Activated CD4-positive, alpha-beta T cell treated with anti-CD3 and anti-CD28 coated beads, Interleukin-2, amount 50 U/mL, for 1 hour (primary cell): ENCODE measurements around the gene TMEM201.

Experiments used
- DNase-seq: peaks from one replicate; pipeline ENCODE4 v3.0.0-alpha.2; 2020

The TMEM201 gene

DNA sequence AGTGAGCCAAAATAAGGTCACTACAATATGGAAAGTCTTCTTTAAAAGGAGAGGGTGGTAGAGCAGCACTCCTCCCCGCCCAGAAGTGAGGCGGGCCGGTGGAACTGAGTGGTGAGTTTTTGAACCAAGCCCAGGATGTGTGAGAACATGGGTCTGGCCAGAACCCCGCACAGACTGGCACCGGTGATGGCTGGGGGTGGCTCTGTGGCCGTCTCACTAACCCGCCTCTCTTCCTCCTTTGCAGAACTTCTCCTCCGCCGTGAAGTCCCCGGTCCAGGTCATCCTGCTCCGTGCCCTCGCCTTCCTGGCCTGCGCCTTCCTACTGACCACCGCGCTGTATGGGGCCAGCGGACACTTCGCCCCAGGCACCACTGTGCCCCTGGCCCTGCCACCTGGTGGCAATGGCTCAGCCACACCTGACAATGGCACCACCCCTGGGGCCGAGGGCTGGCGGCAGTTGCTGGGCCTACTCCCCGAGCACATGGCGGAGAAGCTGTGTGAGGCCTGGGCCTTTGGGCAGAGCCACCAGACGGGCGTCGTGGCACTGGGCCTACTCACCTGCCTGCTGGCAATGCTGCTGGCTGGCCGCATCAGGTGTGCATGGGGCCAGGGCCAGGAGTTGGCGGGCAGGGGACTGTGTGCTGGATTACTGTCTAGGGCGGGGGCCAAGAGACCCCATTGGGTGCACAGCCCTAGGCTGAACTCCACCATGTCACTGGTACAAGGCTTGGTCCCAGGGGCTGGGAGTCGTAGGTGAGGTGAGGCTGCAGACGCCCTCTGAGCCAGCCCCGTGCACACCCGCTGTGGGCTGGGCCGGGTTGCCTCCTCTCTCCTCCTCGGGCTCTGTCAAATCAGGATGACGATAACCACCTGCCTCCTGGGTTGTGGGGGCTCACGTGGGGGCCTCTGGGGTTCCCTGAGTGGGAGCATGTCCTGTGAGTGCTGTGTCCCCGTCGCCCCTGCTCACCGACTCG, 12.4 kb downstream of the TMEM201 start:
- no peak for DNase-seq

DNA sequence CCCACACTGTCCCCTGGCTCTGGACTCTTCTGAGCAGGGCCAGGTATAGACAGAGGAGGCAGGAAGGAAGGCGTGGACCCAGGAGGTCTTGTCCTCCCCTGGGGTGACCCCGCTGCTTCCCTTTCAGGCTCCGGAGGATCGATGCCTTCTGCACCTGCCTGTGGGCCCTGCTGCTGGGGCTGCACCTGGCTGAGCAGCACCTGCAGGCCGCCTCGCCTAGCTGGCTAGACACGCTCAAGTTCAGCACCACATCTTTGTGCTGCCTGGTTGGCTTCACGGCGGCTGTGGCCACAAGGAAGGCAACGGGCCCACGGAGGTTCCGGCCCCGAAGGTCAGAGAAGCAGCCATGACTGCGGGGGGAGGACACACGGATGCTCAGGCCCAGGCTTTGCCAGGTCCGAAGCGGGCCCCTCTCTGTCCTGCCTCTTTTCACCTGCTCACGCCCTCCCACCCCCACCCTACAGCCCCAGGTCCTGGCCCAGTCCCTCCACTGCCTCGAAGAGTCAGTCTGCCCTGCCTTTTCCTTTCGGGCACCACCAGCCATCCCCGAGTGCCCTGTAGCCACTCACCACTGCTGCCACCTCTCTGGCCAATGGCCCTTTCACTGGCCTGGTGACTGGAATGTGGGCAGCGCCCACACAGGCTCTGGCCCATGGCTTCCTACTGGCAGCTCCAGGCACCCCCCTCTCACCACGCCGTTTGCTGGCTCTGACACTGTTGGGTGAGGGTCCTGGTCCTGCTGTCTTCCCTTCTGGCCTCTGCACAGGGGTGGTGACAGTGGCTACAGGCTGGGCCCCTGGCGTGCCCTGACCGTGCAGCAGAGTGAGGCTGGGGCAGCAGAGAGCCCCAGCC, 13.5 kb downstream of the TMEM201 start:
- no peak for DNase-seq

DNA sequence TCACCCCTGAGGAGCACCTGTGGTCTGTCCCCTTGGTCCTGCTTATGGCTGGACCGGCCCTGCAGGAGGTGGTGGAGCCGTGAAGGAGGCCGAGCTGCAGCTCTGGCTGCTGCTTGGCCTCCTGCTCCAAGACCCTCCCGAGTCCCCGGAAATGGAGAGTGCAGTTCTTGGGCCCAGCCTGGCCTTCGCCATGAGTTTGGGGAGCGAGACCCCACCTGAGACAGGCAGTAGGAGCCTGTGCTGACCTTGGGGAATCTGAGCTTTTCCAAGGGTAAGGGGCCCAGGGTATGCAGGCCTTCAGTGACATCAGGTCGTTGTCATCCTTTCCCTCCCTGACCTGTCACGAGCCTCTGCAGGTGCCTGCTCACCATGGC, 14.1 kb downstream of the TMEM201 start:
- DNase-seq: no peak

DNA sequence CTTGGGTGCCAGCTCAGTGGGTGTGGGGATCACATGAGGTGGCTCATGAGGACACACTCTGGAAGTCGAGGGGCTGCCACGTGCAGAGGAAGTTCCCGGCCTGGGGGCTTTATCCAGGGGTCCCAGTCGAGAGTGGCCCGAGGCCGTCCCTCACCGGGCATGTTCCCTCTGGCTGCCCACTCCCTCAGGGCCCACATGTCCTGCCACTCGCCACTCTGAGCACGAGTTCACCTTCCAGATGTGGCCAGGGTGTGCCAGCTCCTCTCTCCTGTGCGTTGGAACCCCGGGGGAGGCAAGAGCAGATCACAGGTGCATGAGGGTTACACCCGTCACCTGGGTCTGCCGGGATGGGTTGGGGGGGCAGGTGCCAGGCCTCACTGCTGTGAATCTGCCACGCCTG, 14.6 kb downstream of the TMEM201 start:
- DNase-seq: no peak

DNA sequence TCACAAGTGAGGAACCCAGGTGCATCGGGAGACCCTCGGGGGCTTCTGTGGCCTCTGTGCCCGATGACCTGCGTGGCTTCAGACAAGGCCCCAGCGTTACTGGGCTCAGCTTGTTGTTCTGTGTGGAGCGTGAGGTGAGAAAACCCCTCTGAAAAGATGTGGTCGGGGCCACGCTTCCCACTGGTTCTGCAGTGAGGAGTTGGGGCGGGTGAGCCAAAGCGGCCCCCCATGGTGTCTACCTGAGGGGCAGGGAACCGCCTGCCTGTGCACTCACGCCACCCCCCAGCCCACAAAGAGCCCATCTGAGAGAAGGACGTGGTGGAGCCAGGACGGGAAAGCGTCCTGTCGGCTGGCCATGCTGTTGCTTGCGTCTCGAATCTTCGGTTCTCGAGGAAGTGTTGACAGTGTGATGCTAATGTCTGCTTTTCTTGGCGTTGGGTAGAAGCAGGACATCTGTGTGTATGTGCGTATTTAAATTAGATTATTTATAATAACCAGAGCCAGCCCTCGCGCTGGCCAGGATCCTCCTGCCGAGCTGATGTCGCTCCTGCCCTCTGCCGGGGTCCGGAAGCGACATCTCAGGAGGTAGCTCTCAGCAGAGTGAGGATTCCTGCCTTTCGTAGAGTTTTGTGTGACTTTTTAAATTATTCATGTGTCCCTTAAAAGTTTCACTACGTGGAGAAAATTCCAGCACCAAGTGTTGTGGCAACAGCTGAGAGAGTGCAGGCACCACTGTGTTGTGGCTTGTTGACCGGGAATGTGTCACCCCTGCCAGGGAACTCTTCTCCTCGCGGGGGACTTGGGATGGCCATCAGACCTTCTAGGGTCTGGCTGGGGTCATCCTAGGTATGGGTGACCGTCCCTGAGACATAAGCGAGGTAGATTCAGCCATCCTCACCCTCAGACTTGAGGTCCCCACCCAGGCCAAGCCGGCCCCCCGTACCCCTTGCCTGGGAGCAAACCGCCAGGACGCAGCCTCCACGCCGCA, 15.3 kb downstream of the TMEM201 start:
- DNase-seq: no peak

DNA sequence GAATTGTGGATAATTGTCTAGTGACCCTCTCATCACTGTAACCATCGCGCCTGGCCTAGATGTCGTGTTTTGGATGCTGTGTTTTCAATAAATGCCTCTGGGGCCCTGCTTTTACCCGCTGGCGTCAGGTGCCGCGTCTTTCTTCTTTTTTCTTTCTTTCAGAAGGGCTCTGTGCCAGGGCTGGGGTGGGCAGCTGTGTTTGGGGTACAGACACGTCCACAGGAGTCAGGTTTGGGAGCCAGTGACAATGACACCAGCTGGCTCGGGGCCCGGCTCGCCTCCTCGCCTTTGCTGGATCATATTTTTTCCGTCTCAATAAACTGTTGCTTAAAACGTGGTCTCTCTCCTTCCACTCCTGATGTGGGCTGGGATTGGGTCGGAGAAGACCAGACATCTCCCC, 16.1 kb downstream of the TMEM201 start:
- no peak for DNase-seq

DNA sequence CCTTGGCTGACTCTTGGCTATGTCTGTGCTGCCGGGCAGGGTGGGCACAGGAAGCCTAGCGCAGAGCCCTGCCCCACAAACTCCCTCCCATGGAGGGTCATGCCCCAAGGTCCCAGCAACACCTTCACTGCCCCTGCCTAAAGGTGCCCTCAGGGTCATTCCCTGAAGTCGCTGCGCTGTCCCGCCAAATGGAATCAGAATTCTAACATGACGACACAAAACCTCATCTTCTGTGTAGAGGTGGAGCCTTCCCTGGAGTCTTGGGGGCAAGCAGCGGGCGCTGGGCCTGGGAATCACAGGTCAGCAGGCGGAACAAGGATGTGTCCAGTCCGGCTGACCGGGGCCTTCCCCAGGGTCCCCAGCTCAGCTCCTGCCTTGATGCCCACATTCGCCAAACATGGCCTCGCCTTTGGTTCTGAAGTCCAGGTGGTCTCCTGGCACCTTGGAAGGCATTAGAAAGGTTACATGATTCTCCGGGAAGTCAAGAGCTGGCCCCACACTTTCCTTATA, 17.3 kb downstream of the TMEM201 start:
- DNase-seq: no peak

DNA sequence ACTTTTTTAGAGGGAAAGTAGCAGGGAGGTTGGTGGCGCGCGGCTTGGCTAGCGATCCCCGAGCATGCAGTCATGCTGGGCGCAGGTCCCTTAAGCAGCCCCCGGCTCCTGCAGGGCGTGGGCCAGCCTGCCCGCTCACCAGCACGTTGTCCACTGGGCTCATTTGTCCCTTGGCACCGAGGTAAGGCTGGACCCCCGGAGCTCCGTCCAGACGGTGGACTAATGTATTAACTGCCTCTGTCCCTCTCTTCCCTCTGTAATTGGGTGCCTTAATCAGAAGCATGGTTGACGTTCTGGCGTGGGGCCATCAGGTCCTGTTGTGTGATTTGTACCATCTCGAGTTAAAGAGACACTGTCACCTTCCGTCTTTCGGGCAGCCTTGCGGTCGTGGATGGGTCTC, 17.7 kb downstream of the TMEM201 start:
- DNase-seq: no peak

DNA sequence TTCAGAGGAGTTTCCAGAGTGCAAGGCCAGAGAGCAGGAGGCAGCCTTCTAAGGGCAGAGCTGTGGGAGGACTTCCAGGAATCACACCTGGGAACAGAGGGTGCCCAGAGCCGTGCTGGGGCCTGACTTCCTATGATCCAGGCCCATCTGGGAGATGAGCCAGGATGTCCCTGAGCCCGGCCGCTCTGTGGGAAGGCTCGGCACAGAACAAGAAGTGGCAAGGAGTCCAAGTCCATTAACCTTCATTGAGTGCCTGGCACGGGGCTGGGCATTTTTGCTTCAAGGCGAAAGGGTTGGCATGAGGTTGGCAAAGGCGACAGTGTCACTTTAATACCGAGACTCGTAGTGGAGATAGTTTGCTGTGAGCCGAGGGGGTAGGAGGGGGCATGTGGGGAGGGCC, 18.2 kb downstream of the TMEM201 start:
- DNase-seq: no peak

DNA sequence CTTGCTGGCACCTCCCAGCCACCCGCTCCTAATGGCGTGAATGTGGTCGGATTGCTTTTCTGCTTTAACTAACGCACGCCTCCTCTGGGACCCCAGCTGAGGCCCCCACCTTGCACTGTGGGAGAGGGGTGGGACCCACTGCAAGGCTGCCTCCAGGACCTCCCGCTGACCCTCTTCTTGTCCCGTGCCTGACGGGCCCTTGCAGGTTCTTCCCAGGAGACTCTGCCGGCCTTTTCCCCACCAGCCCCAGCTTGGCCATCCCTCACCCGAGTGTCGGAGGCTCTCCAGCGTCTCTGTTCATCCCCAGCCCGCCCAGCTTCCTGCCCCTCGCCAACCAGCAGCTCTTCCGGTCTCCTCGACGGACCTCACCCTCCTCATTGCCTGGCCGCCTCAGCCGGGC, 18.6 kb downstream of the TMEM201 start:
- DNase-seq: no peak

DNA sequence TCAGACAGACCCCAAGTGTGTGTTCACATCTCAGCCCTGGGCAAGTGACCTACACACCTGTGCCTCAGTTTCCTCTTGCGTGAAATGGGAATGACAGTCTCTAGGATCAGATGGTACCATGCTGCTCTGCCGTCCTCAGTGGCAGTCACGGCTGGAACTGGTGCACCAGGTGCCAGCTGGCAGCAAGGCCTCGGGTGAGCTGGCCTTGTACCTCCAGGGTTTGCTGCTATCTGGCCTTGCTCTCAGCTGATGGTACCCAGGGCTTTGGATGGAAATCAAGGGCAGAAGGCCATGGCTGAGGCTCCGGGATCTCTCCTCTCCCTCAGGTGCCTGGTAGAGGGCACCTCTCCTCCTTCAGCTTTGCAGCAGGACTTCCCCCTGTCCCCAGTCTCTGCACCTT, 21.3 kb downstream of the TMEM201 start:
- DNase-seq: no peak

DNA sequence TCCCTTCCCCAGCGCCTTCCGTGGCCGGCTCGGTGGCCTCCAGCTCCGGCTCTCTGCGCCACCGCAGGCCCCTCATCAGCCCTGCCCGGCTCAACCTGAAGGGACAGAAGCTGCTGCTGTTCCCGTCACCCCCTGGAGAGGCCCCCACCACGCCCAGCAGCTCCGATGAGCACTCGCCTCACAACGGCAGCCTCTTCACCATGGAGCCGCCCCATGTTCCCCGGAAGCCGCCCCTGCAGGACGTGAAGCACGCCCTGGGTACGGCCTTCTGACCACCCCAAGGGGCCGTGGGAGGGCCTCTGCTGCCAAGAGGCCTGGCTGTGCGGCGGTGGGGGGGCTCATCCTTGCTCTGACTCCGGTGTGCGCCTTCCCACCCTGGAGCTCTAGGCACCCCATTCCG, 21.8 kb downstream of the TMEM201 start:
- no peak for DNase-seq

DNA sequence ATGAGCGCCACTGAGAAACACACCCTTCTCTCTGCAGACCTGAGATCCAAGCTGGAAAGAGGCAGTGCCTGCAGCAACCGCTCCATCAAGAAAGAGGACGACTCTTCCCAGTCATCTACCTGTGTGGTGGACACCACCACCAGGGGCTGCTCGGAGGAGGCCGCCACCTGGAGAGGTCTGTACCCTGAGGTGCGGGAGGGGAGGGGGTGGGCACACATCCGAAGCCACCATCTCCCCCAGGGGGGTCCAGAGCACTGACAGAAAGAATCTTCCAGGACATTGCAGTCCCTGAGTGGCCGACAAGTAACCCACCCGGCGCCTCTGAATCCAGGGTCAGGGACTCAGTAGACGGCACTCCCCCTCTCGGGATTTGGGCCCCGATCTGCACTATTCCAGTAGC, 23.0 kb downstream of the TMEM201 start:
- DNase-seq: no peak

DNA sequence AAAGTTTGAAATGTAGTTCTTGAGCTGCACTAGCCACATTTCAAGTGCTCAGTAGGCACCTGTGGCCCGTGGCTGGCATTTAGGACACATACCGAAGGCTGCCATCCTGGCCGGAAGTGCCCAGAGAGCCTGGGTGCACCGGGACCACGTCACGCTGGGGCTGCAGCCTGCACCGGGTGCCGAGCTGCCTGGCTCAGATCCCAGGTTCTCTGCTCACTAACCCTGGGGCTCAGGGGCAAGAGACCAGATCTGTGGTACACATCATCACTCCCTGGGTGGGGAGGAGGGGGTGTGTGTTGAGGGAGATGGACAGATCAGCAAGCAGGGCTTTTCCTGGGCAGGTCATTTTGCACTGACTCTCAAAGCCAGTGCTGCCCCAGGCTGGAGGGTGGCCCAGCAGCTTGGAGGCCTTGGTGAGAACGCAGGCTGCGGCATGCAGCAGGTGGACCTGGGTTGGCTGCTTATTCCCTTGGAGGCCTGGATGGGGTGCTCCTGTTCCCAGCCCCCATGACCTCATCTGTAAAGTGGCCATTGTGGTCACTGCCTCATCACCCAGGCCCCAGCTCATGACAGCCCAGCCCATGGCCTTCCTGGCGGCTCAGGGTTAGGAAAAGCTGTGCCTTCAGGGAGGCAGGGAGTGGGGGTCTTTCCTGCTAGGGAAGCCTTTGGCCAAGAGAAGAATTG, 23.6 kb downstream of the TMEM201 start:
- DNase-seq: no peak

DNA sequence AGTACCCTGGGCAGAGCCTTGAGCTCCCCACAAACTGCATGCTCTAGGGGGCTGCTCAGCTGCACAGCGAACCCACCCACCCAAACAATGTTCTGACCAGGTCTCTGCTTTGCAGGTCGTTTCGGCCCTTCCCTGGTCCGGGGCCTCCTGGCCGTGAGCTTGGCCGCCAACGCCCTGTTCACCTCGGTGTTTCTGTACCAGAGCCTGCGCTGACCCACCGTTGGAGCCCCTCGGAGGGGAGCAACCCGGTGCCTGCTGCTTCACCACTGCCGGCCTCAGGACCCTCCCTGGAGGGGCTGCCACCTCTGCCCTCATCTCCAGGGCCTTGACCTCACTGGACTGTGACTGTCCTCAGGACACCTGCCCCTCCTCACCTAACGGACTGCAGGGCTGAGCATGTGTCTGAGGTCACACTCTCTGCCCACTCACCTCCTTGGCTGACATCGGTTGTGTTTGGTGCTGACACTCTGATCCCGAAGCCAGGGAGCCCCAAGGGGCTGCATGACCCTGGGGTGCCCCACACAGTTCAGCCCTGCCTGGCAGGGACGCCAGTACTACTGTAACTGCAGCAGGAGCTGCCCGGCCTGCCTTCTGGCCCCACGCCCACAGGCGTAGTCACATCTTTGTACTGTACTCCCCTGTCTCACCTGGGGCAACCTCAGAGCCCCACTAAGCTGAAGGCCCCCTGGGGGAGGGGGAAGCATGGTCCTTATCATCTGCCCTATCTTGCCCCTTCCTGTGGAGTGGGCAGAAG, 24.3 kb downstream of the TMEM201 start:
- no peak for DNase-seq

DNA sequence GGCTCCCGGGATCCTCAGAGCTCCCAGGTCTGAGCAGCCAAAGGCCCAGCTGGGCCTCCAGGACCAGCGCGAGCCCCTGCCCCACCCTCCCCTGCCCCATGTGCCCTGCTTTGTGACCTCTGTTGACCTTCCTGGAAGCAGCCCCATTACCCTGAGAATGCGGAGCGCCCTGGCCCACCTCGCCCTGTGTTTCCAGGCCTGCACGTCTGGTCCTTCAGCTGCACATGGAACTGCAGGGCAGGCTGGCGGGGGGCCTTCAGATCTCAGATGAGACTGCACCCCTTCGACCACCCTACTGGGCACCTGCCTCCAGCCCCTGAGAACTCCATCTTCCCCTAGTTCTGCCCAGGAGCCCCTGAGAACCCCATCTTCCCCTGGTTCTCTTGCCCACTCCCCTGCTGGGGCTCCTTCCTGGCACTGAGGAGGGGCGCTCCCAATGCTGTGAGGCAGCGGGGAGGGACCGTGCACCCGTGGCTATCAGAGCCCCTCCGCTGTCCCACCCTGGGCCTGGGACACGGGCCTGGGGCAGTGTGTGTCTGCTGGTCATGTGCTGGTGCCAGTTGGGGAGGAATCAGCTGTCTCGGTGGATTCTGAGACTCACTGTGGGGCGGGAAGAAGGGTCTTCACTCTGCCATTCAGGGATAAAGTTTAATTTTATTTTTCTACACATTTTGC, 25.1 kb downstream of the TMEM201 start:
- no peak for DNase-seq

DNA sequence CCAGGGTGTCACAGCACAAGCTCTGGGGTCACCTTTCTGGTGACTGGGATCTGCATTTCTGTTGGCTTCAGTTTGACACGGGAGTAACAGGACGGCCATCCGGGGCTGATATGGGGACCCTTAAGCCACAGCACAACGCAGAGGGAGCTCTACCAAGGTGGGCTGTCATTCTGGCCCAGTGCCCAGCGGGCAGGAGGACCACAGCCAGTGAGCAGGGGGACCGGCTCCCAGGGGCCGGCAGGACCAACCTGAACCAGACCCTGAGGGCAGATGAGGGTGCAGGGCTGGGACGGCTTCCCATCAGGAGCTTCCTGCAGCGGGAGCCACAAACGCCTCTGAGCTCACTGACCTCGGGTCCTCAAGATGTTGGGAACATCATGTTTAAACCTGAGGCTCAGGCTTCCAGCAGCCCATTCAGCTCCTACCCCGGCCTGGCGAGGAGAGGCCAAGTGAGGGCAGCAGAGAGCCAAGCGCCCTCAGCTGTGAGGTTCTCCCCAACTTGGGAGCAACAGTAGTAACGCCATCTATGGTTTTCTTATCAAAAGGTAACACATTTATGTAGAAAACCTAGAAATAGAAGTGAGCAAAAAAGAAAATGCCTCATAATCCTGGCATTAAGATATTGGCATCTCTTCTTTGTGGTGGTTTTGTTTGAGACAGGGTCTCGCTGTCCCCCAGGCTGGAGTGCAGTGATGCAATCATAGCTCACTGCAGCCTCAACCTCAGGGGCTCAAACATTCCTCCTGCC, 26.8 kb downstream of the TMEM201 start:
- peak; percentile 57 for DNase-seq

DNA sequence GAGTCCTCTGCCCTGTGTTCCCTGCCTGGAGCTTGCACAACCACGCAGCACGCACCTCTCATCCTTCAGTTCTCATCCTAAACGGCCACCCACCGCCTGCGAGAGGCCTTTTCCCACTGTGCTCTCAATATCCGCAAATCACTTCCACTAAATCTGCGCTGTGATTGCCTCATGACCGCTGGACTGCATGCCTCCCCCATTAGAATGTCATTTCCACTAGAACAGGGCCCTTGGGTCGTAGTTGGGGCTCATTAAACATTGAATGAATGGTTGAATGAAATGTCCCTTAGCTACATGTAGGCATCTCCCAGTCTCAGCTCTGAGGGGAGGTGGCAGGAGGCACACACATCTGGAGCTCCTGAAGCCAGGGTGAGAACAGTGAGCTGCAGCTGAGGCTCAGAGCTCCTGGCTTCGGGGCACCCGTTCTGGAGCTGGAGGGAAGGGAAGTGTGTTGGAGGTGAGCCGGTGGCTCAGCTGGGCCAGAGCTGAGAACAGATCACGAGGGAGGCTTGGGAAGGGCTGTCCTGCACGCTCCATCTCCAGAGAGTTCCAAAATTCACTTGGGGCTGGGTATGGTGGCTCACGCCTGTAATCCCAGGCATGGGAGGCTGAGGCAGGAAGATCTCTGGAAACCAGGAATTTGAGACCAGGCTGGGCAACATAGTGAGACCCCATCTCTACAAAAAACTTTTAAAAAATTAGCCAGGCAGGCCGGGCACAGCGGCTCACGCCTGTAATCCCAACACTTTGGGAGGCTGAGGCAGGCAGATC, 30.4 kb downstream of the TMEM201 start:
- no peak for DNase-seq

DNA sequence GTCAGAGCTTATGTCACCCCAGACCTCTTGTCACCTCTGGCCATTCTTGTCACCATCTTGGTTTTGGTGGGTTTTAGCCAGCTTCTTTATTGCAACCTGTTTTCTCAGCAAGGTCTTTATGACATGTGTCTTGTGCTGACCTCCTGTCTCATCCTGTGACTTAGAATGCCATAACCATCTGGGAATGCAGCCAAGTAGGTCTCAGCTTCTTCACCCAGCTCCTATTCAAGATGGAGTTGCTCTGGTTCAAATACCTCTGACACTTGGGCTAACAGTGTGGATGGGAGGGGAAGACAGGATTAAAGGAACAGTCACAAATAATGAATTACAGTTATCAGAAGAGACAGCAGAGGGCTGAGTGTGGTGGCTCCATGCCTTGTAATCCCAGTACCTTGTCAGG, 32.3 kb downstream of the TMEM201 start:
- DNase-seq: no peak
